Hematopoietic multipotent progenitor cell (in vitro differentiated cells): ENCODE results near the gene RNASEH1. TPM values are rescaled to one million over a fixed set of nuclear protein-coding genes. Genes with fewer than 3 reads are reported as not detected.
A peak's percentile ranks its signal among the peaks of the same experiment; 100 is the strongest.
"Not testable (repeated sequence)": the region's sequence is repeated elsewhere in the genome, so short reads cannot be mapped to it uniquely, and the experiment has no call there.

Experiments
- DNase-seq, 3 donors: peaks; one replicate each; pipeline ENCODE4 v3.0.0-alpha.2; 2011 to 2015; ENCODE audit warnings: low read depth in 2 of 3, low spot score in 2 of 3
- total RNA-seq: library from RNA; depleted of rRNA; stranded (reverse); fragments of >200 nt; gene quantifications from one replicate; pipeline ENCODE4 v1.2.3, GENCODE V29; 2012

The RNASEH1 gene
- total RNA-seq, 1 donor = 10.8 TPM

GRCh38 chr2:3594493-3595281 is 36.6 kb upstream of the RNASEH1 start, which contains the start of gene COLEC11:
COLEC11 (plus strand) TSS chr2:3595112; CDS start chr2:3604341, 9,229 bp downstream.
- DNase-seq = no peak

DNA sequence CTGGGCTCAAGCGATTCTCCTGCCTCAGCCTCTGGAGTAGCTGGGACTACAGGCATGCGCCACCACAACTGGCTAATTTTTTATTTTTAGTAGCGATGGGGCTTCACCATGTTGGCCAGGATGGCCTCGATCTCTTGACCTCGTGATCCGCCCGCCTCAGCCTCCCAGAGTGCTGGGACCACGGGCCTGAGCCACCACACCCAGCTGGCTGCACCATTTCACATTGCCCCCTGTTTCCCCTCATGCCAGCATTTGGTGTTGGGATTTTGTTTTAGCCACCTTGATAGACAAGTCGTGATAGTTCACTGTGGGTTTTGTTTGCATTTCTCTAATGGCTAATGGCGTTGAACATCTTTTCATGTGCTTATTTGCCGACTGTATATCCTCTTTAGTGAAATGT is 31.0 kb upstream of the RNASEH1 start:
- DNase-seq = no peak

DNA sequence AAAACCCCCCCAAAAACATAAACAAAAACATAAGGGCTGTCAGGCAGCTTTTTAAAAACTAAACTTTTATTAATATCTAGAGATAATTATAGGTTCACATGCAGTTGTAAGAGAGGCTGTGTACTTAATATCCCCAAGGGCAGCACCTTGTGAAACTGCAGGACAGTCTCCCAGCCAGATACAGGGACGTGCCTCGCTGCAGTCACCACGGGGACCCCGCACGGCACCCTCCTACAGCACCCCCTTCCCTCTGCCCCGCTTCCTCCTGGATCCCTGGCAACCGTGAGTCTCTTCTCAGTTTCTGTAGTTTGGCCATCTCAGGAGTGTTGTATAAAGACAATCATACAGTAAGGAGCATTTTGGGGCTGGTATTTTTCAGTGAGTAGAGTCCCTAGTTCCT is 30.0 kb upstream of the RNASEH1 start:
- no peak for DNase-seq

GRCh38 chr2:3587432-3587831 is 29.3 kb upstream of the RNASEH1 start:
- no peak for DNase-seq

- no peak for DNase-seq
Measured at GRCh38 chr2:3587021-3587420, 28.9 kb upstream of the RNASEH1 start.

GRCh38 chr2:3586220-3586619 is 28.1 kb upstream of the RNASEH1 start:
- no peak for DNase-seq

DNA sequence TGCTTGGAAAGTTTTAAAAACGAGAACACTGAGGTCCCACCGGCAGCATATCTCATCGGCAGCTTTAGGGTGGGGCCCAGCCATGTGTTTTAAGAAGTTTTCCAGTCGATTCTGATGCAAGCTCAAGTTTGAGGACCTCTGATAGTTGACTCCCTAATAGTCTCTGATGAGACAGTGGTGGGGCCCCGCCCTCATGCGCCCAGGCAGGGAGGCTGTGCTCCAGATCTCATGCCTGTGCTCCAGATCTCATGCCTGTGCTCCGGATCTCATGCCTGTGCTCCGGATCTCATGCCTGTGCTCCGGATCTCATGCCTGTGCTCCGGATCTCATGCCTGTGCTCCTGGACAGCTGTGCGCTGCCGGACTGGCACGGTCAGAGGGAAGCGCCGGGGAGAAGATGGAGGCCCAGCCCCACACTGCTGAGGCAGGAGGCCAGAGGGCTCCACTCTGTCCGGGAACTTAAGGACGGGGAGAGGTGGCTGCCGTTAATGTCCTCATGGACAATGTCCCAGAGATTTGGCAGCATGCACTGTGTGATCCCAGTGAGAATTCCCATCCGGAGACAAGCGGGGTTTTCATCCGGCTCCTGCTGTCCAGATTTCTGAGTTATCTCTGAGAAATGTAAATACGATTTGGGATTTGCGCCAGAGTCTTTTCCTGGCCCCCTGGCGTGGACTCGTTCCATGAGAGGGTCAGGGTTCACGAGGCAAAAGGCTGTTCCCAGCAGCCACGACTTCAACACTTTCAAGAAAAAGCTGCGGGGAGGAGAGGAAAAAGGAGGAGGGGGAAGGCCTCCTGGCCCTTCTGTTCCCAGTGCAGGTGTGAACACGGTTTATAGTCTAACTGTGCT is 27.4 kb upstream of the RNASEH1 start:
- no peak for DNase-seq

- DNase-seq = no peak
Measured at GRCh38 chr2:3584608-3585260, 26.6 kb upstream of the RNASEH1 start.

DNA sequence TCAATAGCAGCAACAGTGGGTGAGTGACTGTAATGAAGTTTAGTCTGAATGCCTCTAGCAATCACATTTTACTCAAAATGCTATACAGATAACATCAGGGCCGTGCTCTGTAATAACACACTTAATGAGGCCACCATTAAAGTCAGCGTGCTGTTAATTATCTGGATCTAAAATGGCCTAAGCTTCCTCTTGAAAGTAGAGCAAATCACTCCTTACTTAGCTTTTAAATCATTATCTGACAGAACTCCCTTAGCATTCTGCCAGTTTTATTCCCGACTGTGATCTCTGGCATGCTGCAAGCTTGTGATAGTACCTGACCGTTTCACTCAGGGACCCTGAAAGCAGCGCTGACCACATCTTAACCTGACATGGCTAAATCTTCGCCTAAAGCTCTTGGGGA is 25.9 kb upstream of the RNASEH1 start:
- no peak for DNase-seq

- DNase-seq = no peak
Measured at GRCh38 chr2:3581367-3582262, 23.5 kb upstream of the RNASEH1 start.

DNA sequence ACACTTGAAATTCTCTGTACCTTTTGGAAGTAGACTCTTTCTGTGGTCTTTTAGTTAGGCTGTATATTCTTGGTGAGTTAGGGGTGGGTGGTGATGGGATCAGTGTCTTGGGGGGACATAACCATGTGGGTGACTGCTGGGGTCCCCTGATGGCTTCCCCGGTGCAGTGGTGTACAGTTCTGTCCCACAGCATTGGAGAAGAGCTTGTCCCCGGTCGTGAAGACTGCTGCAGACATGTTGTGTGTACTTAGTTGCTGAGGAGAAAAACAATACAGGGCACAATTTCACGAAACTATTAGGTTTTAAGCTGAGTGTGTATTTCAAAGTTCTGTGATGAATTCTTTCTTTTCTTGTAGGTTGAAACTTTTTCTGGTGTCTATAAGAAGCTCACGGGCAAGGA is 22.3 kb upstream of the RNASEH1 start:
- DNase-seq = no peak

DNA sequence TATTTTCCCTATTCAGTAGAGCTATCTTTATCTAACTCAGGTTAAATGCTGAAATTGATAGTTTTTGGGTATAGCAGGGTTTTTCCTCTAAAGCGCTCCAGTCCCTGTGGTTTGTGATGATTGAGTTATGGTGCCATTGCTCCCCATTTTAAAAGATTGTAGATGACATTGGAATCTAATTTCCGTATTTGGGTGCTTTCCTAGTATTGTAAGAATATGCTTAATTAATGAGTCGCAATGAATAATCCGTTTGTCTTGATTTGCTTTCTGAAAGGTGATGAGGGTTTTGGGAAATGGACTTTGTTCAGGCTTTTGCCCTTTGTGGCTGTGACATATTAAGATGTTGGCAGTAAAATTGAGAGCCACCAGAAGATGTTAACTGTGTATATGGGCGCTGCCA is 20.9 kb upstream of the RNASEH1 start:
- no peak for DNase-seq

DNA sequence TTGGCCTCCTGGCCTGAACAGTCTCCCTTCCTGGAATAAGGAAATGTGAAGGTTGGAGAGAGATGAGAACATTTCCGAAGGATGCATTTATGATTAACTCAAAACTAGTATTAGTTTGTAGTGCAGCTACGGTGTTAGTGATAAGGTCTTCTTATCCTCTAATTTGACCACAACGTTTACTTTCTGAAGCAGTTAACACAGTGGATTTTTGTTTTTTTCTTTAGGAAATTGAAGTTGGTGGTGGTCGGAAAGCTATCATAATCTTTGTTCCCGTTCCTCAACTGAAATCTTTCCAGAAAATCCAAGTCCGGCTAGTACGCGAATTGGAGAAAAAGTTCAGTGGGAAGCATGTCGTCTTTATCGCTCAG is 18.1 kb upstream of the RNASEH1 start:
- DNase-seq = not testable (repeated sequence)

- peak in 1 of 3 donors; percentile 12 for DNase-seq
Measured at GRCh38 chr2:3575534-3576262, 17.6 kb upstream of the RNASEH1 start.

DNA sequence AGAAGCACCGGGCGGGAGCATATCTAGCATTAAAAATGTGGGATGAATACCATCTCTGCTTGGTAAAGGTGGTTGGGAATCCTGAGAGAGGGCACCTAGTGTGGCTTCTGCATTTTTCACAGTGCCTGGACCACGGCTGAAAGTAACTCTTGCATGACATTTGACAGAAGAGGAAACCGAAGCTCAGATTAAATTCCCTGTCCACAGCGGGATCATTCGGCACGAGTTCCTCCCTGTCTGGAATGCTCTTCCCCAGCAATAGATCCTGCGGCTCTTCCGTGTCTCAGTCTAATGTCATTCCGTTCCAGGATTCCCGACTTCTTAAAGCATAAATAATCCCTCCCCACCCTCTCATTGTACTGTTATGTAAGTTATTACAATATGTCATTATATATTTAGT is 16.0 kb upstream of the RNASEH1 start:
- DNase-seq = no peak

DNA sequence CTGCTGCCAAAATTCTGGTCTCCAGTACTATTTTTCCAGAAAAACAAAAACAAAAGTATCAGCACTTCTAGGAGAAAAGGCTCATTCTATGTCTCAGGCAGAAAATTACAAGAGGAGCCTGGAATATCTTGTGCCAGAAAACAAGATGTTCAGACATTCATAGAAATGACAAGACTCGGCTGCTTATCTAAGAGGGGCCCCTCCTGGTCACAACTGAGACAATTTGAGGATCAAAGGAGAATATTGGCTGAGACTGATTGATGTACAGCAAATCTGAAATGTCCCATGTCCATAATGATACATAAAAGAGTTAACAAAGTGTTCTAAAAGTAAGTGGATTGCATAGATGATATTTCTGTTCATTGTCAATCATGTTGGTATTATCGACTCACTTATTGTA is 14.5 kb upstream of the RNASEH1 start:
- DNase-seq = no peak

DNA sequence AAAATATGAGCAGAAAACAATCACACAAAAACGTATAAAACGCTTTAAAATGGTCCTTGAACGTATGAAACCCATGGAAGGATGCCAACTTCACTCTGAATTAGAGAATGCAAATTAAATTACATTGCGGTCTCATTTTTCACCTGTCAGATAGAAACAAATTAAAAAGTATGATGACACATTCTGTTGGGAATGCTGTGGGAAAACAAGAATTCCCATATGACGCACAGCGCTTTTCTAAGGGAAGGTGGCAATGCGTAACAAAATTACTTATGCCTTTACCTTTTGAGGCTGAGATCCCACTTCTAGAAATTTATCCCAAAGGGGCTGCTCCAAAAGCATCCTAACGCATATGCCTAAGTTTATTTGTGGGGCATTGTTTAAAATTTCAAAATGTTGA is 13.2 kb upstream of the RNASEH1 start:
- no peak for DNase-seq

DNA sequence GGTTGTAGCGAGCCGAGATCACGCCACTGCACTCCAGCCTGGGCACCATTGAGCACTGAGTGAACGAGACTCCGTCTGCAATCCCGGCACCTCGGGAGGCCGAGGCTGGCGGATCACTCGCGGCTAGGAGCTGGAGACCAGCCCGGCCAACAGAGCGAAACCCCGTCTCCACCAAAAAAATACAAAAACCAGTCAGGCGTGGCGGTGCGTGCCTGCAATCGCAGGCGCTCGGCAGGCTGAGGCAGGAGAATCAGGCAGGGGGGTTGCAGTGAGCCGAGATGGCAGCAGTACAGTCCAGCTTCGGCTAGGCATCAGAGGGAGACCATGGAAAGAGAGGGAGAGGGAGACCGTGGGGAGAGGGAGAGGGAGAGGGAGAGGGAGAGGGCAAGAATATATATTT is 11.5 kb upstream of the RNASEH1 start:
- not testable (repeated sequence) for DNase-seq

- DNase-seq = no peak
Measured at GRCh38 chr2:3566806-3567205, 8.7 kb upstream of the RNASEH1 start.

DNA sequence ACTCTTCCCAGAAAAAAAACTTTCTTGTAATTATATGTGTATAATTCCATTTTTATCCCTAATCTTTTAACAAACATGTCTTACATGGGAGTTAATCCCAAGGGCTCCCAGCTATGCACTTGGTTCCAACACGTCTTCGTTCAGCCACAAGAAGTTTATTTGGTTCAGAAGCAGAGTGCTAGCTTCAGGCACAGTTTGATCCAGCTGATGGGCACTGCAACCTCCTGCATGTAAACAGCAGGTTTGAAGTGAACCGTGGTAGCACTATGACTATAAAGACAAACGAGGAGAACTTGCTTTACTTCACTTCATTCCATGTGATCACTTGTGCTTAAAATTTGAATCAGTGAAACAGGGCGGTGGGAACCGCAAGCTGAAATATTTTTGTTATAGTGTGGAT is 7.0 kb upstream of the RNASEH1 start:
- DNase-seq = no peak
